GM21576 (cell line): ENCODE measurements around the gene FGD2.
A peak's percentile ranks its signal among the peaks of the same experiment; 100 is the strongest.

Source experiments
- ATAC-seq: cut with Tn5 transposase; IDR thresholded peaks from one replicate; pipeline ENCODE4 v1.9.1; 2021; ENCODE audit warnings: mild to moderate bottlenecking, moderate library complexity; ENCODE audit not compliant: unreplicated experiment

The FGD2 gene

GRCh38 chr6:37017606-37018197, 12.2 kb downstream of the FGD2 start:
- no peak for ATAC-seq

- ATAC-seq: peak; percentile 82
Measured at GRCh38 chr6:37018198-37019064, 13.0 kb downstream of the FGD2 start.

GRCh38 chr6:37019065-37019450, 13.6 kb downstream of the FGD2 start:
- no peak for ATAC-seq

GRCh38 chr6:37020381-37020780, 14.9 kb downstream of the FGD2 start:
- no peak for ATAC-seq

- no peak for ATAC-seq
Measured at GRCh38 chr6:37020812-37021211, 15.4 kb downstream of the FGD2 start.

GRCh38 chr6:37021356-37022129, 16.1 kb downstream of the FGD2 start:
- no peak for ATAC-seq

DNA sequence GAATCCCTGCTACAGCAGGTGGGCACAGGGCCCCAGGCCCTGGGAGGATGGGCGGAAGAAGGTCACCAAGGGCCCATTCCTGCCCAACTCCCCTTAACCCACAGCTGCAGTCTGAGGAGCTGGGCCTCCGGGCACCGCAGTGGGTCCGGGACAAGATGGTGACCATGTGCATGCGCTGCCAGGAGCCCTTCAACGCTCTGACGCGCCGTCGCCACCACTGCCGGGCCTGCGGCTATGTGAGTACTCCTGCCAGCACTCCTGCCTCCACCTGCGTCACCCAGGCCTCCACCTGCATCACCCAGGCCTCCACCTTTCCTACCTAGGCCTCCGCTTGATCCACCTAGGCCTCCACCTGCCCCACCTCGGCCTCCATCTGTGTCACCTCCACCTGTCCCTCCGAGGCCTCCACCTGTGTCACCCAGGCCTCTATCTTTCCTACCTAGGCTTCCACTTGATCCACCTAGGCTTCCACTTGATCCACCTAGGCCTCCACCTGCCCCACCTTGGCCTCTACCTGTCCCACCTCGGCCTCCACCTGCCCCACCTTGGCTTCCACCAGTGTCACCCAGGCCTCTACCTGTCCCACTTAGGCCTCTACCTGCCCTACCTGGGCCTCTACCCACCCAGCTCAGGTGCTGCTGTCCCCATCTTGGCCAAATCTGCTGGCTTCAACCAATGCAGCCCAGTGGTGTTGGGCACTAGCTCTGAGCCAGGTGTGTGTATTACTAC, 16.8 kb downstream of the FGD2 start:
- ATAC-seq: no peak

GRCh38 chr6:37024656-37025337, 19.3 kb downstream of the FGD2 start:
- no peak for ATAC-seq

- no peak for ATAC-seq
Measured at GRCh38 chr6:37025621-37026466, 20.4 kb downstream of the FGD2 start.

GRCh38 chr6:37027036-37027720, 21.7 kb downstream of the FGD2 start:
- no peak for ATAC-seq

DNA sequence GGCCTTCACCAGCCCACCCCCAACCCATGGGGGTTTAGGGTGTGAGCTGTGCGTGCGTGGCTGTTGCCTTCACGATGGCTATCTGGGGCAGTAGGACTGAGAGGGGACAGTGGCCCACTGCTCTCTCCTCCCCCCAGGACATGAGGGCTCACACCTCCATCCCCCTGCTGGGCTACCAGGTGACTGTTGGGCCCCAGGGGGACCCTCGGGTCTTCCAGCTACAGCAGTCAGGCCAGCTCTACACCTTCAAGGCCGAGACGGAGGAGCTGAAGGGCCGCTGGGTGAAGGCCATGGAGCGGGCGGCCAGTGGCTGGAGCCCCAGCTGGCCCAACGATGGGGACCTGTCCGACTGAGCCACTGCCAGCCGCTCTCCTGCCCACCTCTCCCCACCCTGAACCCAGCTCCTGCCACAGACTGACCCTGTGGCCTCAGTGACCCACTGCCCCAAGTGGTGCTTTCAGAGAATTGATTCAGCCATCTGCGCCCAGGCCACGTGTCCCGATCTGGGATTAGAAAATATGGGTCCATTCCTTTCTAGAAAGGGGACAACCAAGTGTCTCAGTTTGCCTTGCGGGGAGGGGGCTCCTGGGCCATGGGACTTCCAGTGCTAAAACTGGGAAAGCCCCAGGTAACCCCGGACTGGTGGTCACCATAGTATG, 22.5 kb downstream of the FGD2 start:
- no peak for ATAC-seq

- no peak for ATAC-seq
Measured at GRCh38 chr6:37029249-37029971, 24.0 kb downstream of the FGD2 start.

DNA sequence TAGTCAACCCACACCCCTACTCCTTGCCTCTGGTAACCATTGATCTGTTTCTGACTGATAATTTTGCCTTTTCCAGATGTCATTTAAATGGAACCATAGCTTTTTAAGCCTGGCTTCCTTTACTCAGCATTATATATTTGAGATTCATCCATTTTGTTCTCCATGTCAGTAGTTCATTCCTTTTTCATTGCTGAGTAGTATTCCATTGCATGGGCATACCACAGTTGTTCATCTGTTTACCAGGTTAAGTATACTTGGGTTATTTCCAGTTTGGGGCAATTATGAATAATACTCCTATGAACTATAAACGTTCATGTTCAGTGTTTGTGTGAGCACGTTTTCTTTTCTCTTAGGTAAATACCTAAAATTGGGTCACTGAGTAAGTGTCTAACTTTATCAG, 25.1 kb downstream of the FGD2 start:
- ATAC-seq: no peak

GRCh38 chr6:37032239-37032638, 26.8 kb downstream of the FGD2 start:
- no peak for ATAC-seq

- no peak for ATAC-seq
Measured at GRCh38 chr6:37033255-37033654, 27.8 kb downstream of the FGD2 start.

- ATAC-seq: no peak
Measured at GRCh38 chr6:37033819-37034795, 28.7 kb downstream of the FGD2 start.

DNA sequence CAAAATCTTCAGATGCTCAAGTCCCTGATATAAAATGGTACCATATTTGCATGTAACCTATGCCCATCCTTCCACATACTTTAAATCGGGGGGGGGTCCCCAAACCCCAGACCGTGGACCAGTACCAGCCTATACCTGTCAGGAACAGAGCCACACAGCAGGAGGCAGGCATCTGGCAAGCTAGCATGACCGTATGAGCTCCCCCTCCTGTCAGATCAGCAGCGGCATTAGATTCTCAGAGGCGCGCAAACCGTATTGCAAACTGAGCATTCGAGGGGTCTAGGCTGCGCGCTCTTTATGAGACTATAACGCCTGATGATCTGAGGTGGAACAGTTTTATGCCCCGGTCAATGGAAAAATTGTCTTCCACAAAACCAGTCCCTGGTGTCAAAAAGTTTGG, 30.7 kb downstream of the FGD2 start:
- ATAC-seq: no peak
